ENCODE measurements around the gene RAB29. TPM values are rescaled to one million over a fixed set of nuclear protein-coding genes. Genes with fewer than 3 reads are reported as not detected.

The RAB29 gene
- polyA plus RNA-seq, 2 donors: 3.3 to 5.0 TPM

Other genes starting within 250 kb of the RAB29 start
- gene ELK4, start 143.5 kb downstream of the RAB29 start, polyA plus RNA-seq: 1 to 10 TPM; 4.0 to 4.2 TPM
- gene SLC45A3, start 95.0 kb downstream of the RAB29 start, polyA plus RNA-seq: 1 to 10 TPM in 1 of 2 donors, under 1 TPM in 1; 0.88 to 1.1 TPM
- 10 to 100 TPM; 25.1 to 26.5 TPM for gene NUCKS1, start 25.3 kb downstream of the RAB29 start, polyA plus RNA-seq
- gene SLC41A1, start 37.7 kb upstream of the RAB29 start, polyA plus RNA-seq: 1 to 10 TPM; 2.6 to 5.0 TPM
- gene PM20D1, start 74.7 kb upstream of the RAB29 start, polyA plus RNA-seq: not detected
- gene SLC26A9, start 168.0 kb upstream of the RAB29 start, polyA plus RNA-seq: 1 to 10 TPM in 1 of 2 donors, under 1 TPM in 1; 0.96 to 1.5 TPM
- gene RAB7B, start 227.9 kb upstream of the RAB29 start, polyA plus RNA-seq: 10 to 100 TPM; 14.1 to 19.4 TPM
- under 1 TPM; 0.09 to 0.53 TPM for gene CTSE, start 248.4 kb upstream of the RAB29 start, polyA plus RNA-seq